Psoas muscle (tissue), 8 donors: ENCODE results near the gene SYNE2. TPM values are rescaled to one million over a fixed set of nuclear protein-coding genes. Genes with fewer than 3 reads are reported as not detected.
"Not testable (repeated sequence)": the region's sequence is repeated elsewhere in the genome, so short reads cannot be mapped to it uniquely, and the experiment has no call there.

Experiments
- ATAC-seq, 4 donors: fragments of 200-7000 bp; cut with Tn5 transposase; one replicate each; pipeline ENCODE4 v1.9.1; 2020; ENCODE audit warnings: moderate library complexity in 3 of 4, mild to moderate bottlenecking in 2 of 4
- DNase-seq, 2 donors: peaks; one replicate each; pipeline ENCODE4 v3.0.0-alpha.2; 2020
- H3K27ac ChIP-seq: fragments of 200-600 bp; one replicate; pipeline ENCODE4 v1.8.0; 2022
- H3K27me3 ChIP-seq, 3 donors: fragments of 200-600 bp in 1 of 3; one replicate each; pipeline versions ENCODE4 v1.6.1 to v1.8.0; 2013 to 2022; ENCODE audit warnings: low read length in 2 of 3, mild to moderate bottlenecking in 2 of 3, moderate library complexity in 1 of 3; ENCODE audit not compliant: insufficient read depth in 3 of 3
- H3K36me3 ChIP-seq, 2 donors: fragments of 200-600 bp in 1 of 2; one replicate each; pipeline versions ENCODE4 v1.6.1 to v1.8.0; 2013 to 2022; ENCODE audit warnings: low read depth in 1 of 2, mild to moderate bottlenecking in 1 of 2, moderate library complexity in 1 of 2; ENCODE audit not compliant: insufficient read depth in 1 of 2
- H3K4me1 ChIP-seq: fragments of 200-600 bp; one replicate; pipeline ENCODE4 v1.8.0; 2022
- H3K4me3 ChIP-seq: fragments of 200-600 bp; one replicate; pipeline ENCODE4 v1.8.0; 2022; ENCODE audit warnings: mild to moderate bottlenecking
- H3K9me3 ChIP-seq: fragments of 200-600 bp; one replicate; pipeline ENCODE4 v1.8.0; 2022
- WGBS, 3 donors: extraction: QIAGEN DNeasy Blood & Tissue Kit; methylation state at CpG; one replicate each; pipeline versions ENCODE4 v1.1.6 to v1.1.7; 2013; 5-methylcytosine and 5-hydroxymethylcytosine counted together
- intact Hi-C, 2 donors: fragments of 100-400 bp; cut with DNase I; formaldehyde crosslinking; loops; one replicate each; pipeline versions ENCODE4 v1.11.0 to v1.14.2; 2022
- polyA plus RNA-seq, 3 donors: library from polyadenylated mRNA; stranded (reverse); fragments of 200-250 nt; gene quantifications; one replicate each; pipeline ENCODE4 v1.2.3, GENCODE V29; 2013
- total RNA-seq, 4 donors: library from RNA; stranded (reverse); fragmentation: NEBNext Ultra II Directional in 2 of 4; extraction: Animal tissue kit (Norgen Biotek cat#: 25700) in 2 of 4; gene quantifications; one replicate each; pipeline versions ENCODE4 v1.2.1 to v1.2.4, GENCODE V29; 2021 to 2023
- TF ChIP-seq, protein P1 (sequence below): fragments of 200-600 bp; IDR thresholded peaks from one replicate; pipeline ENCODE4 v1.8.0; 2022; ENCODE audit warnings: antibody characterized with exemption
- donor health status: healthy with polysubstance abuse.
- donor health status: DM: no; HTN: no; CAD: no; lungs with moderate emphysema.
- donor health status: Bipolar disorder and iron deficiency.
- donor health status: healthy.
- donor health status: DM: yes; HTN: yes; CAD: no.
- donor health status: DM: no; HTN: no; CAD: no.
- donor health status: DM: no; HTN: no; CAD: no.
- donor health status: DM: yes; HTN: yes; CAD: no.

SYNE2 gene
- total and polyA plus RNA-seq, 7 donors = 23.0 to 239 (median 150) TPM

GRCh38 chr14:64114796-64115195, 262.0 kb downstream of the SYNE2 start:
- peak in 1 of 4 donors; percentile 17 for ATAC-seq
- peak overlapping the region; percentile 59 for H3K4me3 ChIP-seq
- TF ChIP-seq, protein P1, sequence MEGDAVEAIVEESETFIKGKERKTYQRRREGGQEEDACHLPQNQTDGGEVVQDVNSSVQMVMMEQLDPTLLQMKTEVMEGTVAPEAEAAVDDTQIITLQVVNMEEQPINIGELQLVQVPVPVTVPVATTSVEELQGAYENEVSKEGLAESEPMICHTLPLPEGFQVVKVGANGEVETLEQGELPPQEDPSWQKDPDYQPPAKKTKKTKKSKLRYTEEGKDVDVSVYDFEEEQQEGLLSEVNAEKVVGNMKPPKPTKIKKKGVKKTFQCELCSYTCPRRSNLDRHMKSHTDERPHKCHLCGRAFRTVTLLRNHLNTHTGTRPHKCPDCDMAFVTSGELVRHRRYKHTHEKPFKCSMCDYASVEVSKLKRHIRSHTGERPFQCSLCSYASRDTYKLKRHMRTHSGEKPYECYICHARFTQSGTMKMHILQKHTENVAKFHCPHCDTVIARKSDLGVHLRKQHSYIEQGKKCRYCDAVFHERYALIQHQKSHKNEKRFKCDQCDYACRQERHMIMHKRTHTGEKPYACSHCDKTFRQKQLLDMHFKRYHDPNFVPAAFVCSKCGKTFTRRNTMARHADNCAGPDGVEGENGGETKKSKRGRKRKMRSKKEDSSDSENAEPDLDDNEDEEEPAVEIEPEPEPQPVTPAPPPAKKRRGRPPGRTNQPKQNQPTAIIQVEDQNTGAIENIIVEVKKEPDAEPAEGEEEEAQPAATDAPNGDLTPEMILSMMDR = no peak
- no peaks in the 10 kb centered on the region for H3K27me3 ChIP-seq
- H3K27ac ChIP-seq = peak overlapping the region; percentile 95
- intact Hi-C loops = loop anchor here (5.0 kb wide), 3 partner anchors 32 to 103 kb away; no protein-coding TSS in a partner anchor
- no peak for DNase-seq
- H3K9me3 ChIP-seq = no peaks in the 10 kb centered on the region
- 64 to 85% (median 67%) methylated on average over 7 of the region's 7 CpGs for WGBS, 3 donors
- peaks cover 0 to 33% of the 10 kb centered on the region in 2 donors for H3K36me3 ChIP-seq
- peaks cover 55% of the 10 kb centered on the region for H3K4me1 ChIP-seq

DNA sequence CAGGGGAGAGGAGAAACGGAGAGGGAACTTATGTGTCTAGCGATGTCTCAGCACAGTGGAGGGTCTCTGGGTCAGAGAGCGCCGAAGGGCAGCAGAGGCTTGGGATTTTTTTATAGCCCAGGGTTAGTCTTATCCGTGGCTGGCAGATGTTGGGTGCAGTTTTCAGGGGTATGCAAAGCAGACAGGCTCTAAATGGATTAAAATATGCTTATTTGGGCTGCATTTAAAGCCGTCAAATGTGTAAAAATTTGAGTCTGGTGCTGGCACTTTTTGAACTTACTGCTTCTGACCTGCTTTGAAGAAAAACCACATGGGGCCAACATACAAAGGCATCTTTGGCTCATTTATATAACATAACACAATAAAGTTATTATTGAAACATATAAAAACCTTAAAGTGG, 262.6 kb downstream of the SYNE2 start:
- Histone ChIP-seq H3K4me1 (peaks cover 54% of the 10 kb centered on the region), H3K27ac (peak overlapping the region; percentile 95), H3K4me3 (peak overlapping the region; percentile 59), H3K9me3 (no peaks in the 10 kb centered on the region), H3K36me3 (peaks cover 0 to 34% of the 10 kb centered on the region in 2 donors), H3K27me3 (no peaks in the 10 kb centered on the region)
- ATAC-seq = no peak
- TF ChIP-seq, protein P1 = no peak
- intact Hi-C loops = loop anchor here (5.0 kb wide), 2 partner anchors 33 to 102 kb away; no protein-coding TSS in a partner anchor
- 67 to 74% (median 70%) methylated on average over 6 of the region's 6 CpGs for WGBS, 3 donors
- DNase-seq = no peak

GRCh38 chr14:64117671-64118402, 265.0 kb downstream of the SYNE2 start:
- intact Hi-C loops = loop anchor here (5.0 kb wide), 2 partner anchors 36 to 99 kb away; no protein-coding TSS in a partner anchor
- Histone ChIP-seq H3K9me3 (no peaks in the 10 kb centered on the region), H3K27ac (peak overlapping the region; percentile 95), H3K4me1 (peaks cover 47% of the 10 kb centered on the region), H3K36me3 (peaks cover 10 to 56% of the 10 kb centered on the region in 2 donors), H3K4me3 (peak overlapping the region; percentile 44), H3K27me3 (no peaks in the 10 kb centered on the region)
- WGBS, 3 donors = 24 to 44% (median 30%) methylated on average over 11 of the region's 11 CpGs
- TF ChIP-seq, protein P1 = no peak
- DNase-seq = peak; percentile 73 to 85
- peak; percentile 79 to 88 (median 84) for ATAC-seq

DNA sequence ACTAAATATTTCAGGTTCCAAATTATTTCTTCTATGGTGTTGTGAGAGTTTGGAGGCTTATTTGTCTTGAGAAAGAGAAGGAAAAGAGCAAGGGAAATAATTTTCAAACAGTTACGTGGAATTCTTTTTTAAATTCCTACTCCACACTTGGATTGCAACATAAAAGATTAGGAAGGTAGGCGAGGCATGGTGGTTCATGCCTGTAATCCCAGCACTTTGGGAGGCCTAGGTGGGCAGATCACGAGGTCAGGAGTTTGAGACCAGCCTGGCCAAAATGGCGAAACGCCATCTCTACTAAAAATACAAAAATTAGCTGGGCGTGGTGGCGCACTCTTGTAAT, 265.6 kb downstream of the SYNE2 start:
- peak in 1 of 4 donors; percentile 4 for ATAC-seq
- not testable (repeated sequence) for DNase-seq, H3K4me3 ChIP-seq, H3K9me3 ChIP-seq, H3K27me3 ChIP-seq
- peak overlapping the region; percentile 95 for H3K27ac ChIP-seq
- 46 to 61% (median 47%) methylated on average over 7 of the region's 7 CpGs for WGBS, 3 donors
- peaks cover 10 to 61% of the 10 kb centered on the region in 2 donors for H3K36me3 ChIP-seq
- H3K4me1 ChIP-seq = peaks cover 47% of the 10 kb centered on the region
- intact Hi-C loops = loop anchor here (5.0 kb wide), 2 partner anchors 36 to 99 kb away; no protein-coding TSS in a partner anchor

DNA sequence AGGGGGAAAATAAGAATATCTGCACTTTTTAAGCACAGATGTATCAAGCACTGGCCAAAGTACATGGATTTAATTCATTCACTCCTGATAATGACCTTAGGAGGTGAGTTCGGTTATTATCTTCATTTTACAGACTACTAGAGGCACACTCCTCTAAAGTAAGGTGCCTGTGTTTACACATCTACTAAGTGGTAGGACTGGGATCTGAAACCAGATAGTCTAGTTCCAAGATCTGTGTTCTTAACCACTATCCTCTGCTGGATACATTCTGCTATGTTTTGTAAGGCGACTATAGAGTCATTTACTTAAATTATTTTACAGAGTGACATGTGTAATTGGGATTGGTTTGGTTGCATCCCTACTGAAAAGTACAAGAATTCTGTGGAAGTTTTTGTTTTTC, 266.1 kb downstream of the SYNE2 start:
- WGBS, 3 donors = 72 to 94% (median 90%) methylated on average over 2 of the region's 2 CpGs

More for the DNA sequence above, 266.1 kb downstream of the SYNE2 start:
- peak in 2 of 4 donors; percentile 16 to 19 for ATAC-seq
- no peak for DNase-seq
- intact Hi-C loops = loop anchor here (5.0 kb wide), 2 partner anchors 37 to 98 kb away; no protein-coding TSS in a partner anchor
- Histone ChIP-seq H3K4me1 (peaks cover 47% of the 10 kb centered on the region), H3K36me3 (peaks cover 10 to 66% of the 10 kb centered on the region in 2 donors), H3K9me3 (no peaks in the 10 kb centered on the region), H3K27me3 (no peaks in the 10 kb centered on the region), H3K4me3 (no peak overlapping the region), H3K27ac (peak overlapping the region; percentile 95)
- TF ChIP-seq, protein P1 = no peak
